ENCODE results near the gene IRAK3.

Gene IRAK3

DNA sequence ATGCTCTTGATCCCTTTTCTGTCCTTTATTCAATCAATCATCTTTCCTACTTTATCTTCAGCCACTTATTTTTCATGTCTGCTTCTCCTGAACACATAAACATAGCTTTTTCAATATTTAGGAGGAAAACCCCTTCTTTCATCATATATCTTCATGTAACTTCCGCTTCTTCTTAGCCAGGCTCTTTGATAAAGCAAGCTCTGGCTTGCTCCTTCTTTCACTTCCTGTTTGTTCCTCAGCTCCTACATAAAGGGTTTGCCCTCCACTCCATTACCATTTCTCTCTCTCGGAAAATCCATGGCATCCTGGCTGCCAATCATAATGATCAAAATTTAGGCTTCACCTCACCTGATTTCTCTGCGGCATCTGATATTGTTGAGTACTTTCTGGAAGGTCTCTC, 79.5 kb downstream of the IRAK3 start:
- TF ChIP-seq, protein P1, sequence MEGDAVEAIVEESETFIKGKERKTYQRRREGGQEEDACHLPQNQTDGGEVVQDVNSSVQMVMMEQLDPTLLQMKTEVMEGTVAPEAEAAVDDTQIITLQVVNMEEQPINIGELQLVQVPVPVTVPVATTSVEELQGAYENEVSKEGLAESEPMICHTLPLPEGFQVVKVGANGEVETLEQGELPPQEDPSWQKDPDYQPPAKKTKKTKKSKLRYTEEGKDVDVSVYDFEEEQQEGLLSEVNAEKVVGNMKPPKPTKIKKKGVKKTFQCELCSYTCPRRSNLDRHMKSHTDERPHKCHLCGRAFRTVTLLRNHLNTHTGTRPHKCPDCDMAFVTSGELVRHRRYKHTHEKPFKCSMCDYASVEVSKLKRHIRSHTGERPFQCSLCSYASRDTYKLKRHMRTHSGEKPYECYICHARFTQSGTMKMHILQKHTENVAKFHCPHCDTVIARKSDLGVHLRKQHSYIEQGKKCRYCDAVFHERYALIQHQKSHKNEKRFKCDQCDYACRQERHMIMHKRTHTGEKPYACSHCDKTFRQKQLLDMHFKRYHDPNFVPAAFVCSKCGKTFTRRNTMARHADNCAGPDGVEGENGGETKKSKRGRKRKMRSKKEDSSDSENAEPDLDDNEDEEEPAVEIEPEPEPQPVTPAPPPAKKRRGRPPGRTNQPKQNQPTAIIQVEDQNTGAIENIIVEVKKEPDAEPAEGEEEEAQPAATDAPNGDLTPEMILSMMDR (IDR thresholded peaks at IDR 0.05): no peak

DNA sequence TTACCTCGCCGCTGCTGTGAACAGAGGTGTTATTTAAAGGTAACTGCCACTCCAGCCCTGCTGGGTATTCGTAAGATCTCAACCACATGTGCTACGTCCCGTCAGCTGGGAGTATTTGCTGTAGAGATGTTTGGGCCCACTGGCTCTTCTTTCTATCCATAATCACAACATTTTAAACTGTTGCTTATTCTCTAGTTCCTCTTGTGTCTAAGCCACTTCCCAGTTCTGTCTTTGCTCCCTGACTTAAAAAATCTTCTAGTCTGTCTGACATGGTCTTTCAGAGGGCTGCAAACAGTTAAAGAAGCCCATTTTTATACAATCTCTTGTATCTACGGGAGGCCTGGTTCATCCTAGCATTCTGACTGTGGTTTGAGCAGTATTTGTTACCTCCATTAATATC, 80.1 kb downstream of the IRAK3 start:
- TF ChIP-seq, protein P1 (IDR thresholded peaks at IDR 0.05): no peak

DNA sequence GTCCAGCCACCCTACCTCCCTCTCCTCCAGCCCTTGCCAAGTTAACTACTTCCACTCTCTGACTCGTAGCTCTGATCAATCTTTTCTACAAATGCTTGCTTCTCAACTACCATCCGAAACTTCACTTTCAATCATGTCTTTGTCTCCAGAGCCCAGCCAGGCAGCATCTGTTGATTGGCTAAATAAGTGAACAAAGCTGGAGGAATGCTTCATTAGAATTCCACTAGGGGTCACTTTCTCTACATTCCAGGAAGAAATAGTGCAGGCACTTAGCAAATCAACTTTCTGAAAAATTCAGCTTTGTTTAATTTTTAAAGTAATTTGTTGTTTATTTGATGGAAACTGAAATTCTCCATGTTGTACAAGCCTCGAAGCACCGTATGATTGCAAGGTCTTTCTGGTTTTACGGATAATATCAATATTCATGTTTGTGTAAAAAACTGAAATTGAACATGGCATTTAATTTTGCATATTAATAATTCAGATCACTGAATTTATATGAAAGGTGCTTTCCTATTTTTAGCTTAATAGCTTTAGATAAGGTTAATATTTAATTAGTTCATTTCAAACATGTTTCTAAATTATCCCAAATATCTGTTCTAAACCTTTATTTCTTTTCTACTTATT, 80.9 kb downstream of the IRAK3 start:
- TF ChIP-seq, protein P1 (IDR thresholded peaks at IDR 0.05): peak; percentile 71

DNA sequence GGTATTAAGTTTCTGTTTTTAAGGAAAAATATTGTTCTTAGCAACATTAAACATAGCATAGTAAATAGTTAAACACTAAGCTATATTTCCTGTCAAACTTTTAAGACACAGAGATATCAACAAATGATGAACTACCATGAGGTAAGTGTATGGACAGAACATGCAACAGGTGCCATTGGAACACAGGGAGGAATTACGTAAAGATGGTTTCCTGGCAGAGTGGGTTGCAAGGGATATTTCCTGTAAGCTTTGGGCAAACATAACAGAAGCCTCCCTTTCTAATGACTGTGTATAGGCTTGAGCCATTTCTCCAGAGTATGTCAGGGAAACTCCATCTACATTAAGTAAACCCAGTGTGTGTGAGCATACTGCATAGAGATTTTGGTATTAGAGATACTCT, 81.6 kb downstream of the IRAK3 start:
- TF ChIP-seq, protein P1 (IDR thresholded peaks at IDR 0.05): no peak

DNA sequence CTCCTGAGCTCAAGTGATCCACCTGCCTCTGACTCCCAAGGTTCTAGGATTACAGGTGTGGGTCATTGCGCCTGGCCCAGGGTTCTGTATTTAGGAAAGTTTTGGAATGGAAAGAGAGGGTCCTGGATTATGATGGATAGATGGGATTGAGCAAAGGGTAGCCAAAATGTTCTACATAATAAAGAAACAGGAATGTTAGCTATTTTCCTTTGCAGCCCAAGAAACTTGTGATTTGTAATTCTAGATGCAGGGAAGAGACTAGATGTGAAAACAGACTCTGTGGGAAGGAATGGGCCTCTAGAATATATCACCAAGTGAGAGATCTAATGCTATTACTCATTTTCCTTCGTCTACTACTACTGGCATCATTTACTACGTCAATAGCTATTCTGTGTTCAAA, 83.6 kb downstream of the IRAK3 start:
- TF ChIP-seq, protein P1 (IDR thresholded peaks at IDR 0.05): no peak

DNA sequence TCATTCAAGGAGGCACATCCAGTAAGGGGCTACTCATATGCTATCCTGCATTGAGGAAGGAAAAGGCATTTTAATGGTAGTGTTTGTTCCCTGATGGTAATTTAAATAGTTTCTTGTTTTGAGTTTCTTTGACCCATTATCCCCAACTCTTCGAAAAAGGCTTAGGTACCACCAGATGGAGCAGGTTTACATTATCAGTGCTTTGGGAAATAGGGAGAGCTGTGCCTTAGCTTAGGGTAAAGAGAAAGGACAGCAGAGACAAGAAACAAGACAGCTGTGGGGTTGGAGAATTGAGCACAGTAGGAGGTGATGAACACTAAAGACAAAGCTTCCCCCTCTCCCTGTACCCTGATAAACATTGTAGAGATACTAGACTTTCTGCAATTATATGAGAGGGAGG, 84.1 kb downstream of the IRAK3 start:
- TF ChIP-seq, protein P1 (IDR thresholded peaks at IDR 0.05): no peak

DNA sequence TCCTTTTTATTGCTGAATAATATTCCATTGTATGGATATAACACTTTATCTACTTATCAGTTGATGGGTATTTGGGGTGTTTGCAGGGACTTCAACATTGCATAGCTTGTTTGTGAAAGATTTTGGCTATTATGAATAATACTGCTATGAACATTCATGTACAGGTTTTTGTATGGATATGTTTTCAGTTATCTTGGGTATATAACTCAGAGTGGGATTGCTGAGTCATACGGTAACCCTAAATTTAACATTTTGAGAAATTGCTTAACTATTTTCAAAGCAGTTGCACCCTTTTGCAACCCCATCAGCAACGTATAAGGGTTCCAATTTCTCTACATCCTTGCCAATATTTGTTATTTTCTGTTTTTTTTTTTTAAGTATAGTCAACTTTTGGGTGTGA, 86.0 kb downstream of the IRAK3 start:
- TF ChIP-seq, protein P1 (IDR thresholded peaks at IDR 0.05): no peak
